Hypothalamus (tissue), 51 donors: Measurements from ENCODE around the gene FAM237A.
A peak's percentile ranks its signal among the peaks of the same experiment; 100 is the strongest.

Source experiments
- DNase-seq, 51 donors: peaks; one replicate each; lab custom pipeline; 2025; lab: John Stamatoyannopoulos, UW

FAM237A gene

GRCh38 chr2:206642075-206643025 is at the start of gene FAM237A:
Gene FAM237A (plus strand): TSS chr2:206642487. CDS start chr2:206644237, 1,750 bp downstream.
- DNase-seq: peak in 5 of 51 donors; percentile 0 to 3 (median 1)

- DNase-seq: peak in 1 of 51 donors; percentile 16
These were observed 44.5 kb upstream of the FAM237A start for GRCh38 chr2:206597717-206598218.

- no peak for DNase-seq
These were observed 39.0 kb upstream of the FAM237A start for GRCh38 chr2:206603243-206603642.

- DNase-seq: no peak
These were observed 31.8 kb upstream of the FAM237A start for GRCh38 chr2:206610451-206610850.

GRCh38 chr2:206611191-206611590 is 31.1 kb upstream of the FAM237A start:
- no peak for DNase-seq

GRCh38 chr2:206611736-206612135 is 30.6 kb upstream of the FAM237A start:
- no peak for DNase-seq

- no peak for DNase-seq
These were observed 27.5 kb upstream of the FAM237A start for GRCh38 chr2:206614811-206615210.

GRCh38 chr2:206615417-206616089 is 26.7 kb upstream of the FAM237A start:
- no peak for DNase-seq

GRCh38 chr2:206616151-206616550 is 26.1 kb upstream of the FAM237A start:
- no peak for DNase-seq

- DNase-seq: no peak
These were observed 23.3 kb upstream of the FAM237A start for GRCh38 chr2:206619011-206619410.

GRCh38 chr2:206626108-206626507 is 16.2 kb upstream of the FAM237A start:
- no peak for DNase-seq

GRCh38 chr2:206627632-206628031 is 14.7 kb upstream of the FAM237A start:
- DNase-seq: no peak

GRCh38 chr2:206631340-206631739 is 10.9 kb upstream of the FAM237A start:
- DNase-seq: no peak

- no peak for DNase-seq
These were observed 7.3 kb upstream of the FAM237A start for GRCh38 chr2:206635015-206635414.

- no peak for DNase-seq
These were observed 2.7 kb upstream of the FAM237A start for GRCh38 chr2:206639636-206640035.

GRCh38 chr2:206641226-206641625 is 1.1 kb upstream of the FAM237A start:
- no peak for DNase-seq

GRCh38 chr2:206647985-206648384 is 5.7 kb downstream of the FAM237A start:
- DNase-seq: no peak

- no peak for DNase-seq
These were observed 14.8 kb downstream of the FAM237A start for GRCh38 chr2:206657087-206657486.

- DNase-seq: no peak
These were observed 23.0 kb downstream of the FAM237A start for GRCh38 chr2:206665251-206665650.

- no peak for DNase-seq
These were observed 28.4 kb downstream of the FAM237A start for GRCh38 chr2:206670531-206671319.

- no peak for DNase-seq
These were observed 41.3 kb downstream of the FAM237A start for GRCh38 chr2:206683546-206683945.
